Gastroesophageal sphincter (tissue), 4 donors: ENCODE data around the gene MFAP1. TPM values are rescaled to one million over a fixed set of nuclear protein-coding genes. Genes with fewer than 3 reads are reported as not detected.
A peak's percentile ranks its signal among the peaks of the same experiment; 100 is the strongest.

Experiments
- ATAC-seq: fragments of 150-250 bp; one replicate; pipeline ENCODE4 v1.9.1; 2016; ENCODE audit warnings: mild to moderate bottlenecking, moderate library complexity
- H3K27ac ChIP-seq, 4 donors: fragments of 200-600 bp; sonication (generic) in 3 of 4; 1 replicate in 3 of 4; 2 replicates in 1 of 4; pipeline ENCODE4 v1.5.1; 2016 to 2019
- H3K27me3 ChIP-seq: fragments of 200-600 bp; sonication (generic); one replicate; pipeline ENCODE4 v1.5.1; 2019
- H3K36me3 ChIP-seq, 2 donors: fragments of 200-600 bp; sonication (generic); one replicate each; pipeline ENCODE4 v1.5.1; 2019; ENCODE audit warnings: control low read depth in 1 of 2
- H3K4me1 ChIP-seq, 3 donors: fragments of 200-600 bp; sonication (generic); 1 replicate in 2 of 3; 2 replicates in 1 of 3; pipeline ENCODE4 v1.5.1; 2016 to 2019; ENCODE audit warnings: control low read depth in 2 of 3
- H3K4me3 ChIP-seq, 2 donors: fragments of 200-600 bp; sonication (generic); one replicate each; pipeline ENCODE4 v1.5.1; 2019; ENCODE audit warnings: mild to moderate bottlenecking in 1 of 2, moderate library complexity in 1 of 2
- H3K9me3 ChIP-seq, 3 donors: fragments of 200-600 bp; sonication (generic); one replicate each; pipeline ENCODE4 v1.5.1; 2017 to 2019; ENCODE audit warnings: control low read depth in 2 of 3
- CTCF ChIP-seq, 4 experiments: fragments of 200-600 bp in 2 of 4; fragments of 450-650 bp in 2 of 4; sonication (generic) in 1 of 4; IDR thresholded peaks; one replicate each; pipeline ENCODE4 v1.5.1; 2017 to 2019; ENCODE audit warnings: antibody characterized with exemption in 4 of 4, mild to moderate bottlenecking in 2 of 4, moderate library complexity in 2 of 4
- EP300 ChIP-seq: sonication (generic); formaldehyde crosslinking; IDR thresholded peaks from one replicate; pipeline ENCODE4 v1.6.1; 2017; ENCODE audit warnings: antibody characterized with exemption, mild to moderate bottlenecking
- POLR2A ChIP-seq, 2 donors: fragments of 450-650 bp; IDR thresholded peaks; one replicate each; pipeline ENCODE4 v1.6.1; 2017; ENCODE audit warnings: antibody characterized with exemption in 2 of 2, mild to moderate bottlenecking in 2 of 2, moderate library complexity in 1 of 2
- POLR2AphosphoS5 ChIP-seq: sonication (generic); formaldehyde crosslinking; IDR thresholded peaks from one replicate; pipeline ENCODE4 v1.6.1; 2017; ENCODE audit warnings: antibody characterized with exemption
- WGBS, 2 donors: methylation state at CpG; one replicate each; pipeline ENCODE4 v1.1.5; 2018; ENCODE audit warnings: low coverage in 1 of 2; 5-methylcytosine and 5-hydroxymethylcytosine counted together
- total RNA-seq, 4 donors: library from RNA; depleted of rRNA; stranded (reverse); fragments of >200 nt; gene quantifications; one replicate each; pipeline ENCODE4 v1.1.0, GENCODE V29; 2016

The MFAP1 gene
- total RNA-seq, 4 donors from 2014 or later, result 16.5 to 27.2 (median 19.7) TPM

GRCh38 chr15:43793647-43794046, 30.8 kb downstream of the MFAP1 start:
- H3K4me1 ChIP-seq, result peaks cover 5 to 61% (median 19%) of the 10 kb centered on the region in 3 donors
- TF ChIP-seq POLR2A (IDR thresholded peaks at IDR 0.05) (no peak), EP300 (no peak), POLR2AphosphoS5 (no peak), CTCF (IDR thresholded peaks at IDR 0.05) (no peak)
- 76 to 80% methylated on average over 1 to 6 of the region's 10 CpGs for WGBS, 2 donors
- H3K9me3 ChIP-seq, result no peaks in the 10 kb centered on the region
- H3K27me3 ChIP-seq, result no peaks in the 10 kb centered on the region
- H3K27ac ChIP-seq, result peak overlapping the region in 3 of 4 donors; percentile 94 to 99 (median 96)
- H3K4me3 ChIP-seq, result peak overlapping the region; percentile 72 to 97
- H3K36me3 ChIP-seq, result peaks cover 0 to 51% of the 10 kb centered on the region in 2 donors
- ATAC-seq, result no peak

GRCh38 chr15:43792761-43793476, 31.6 kb downstream of the MFAP1 start:
- peak overlapping the region; percentile 72 to 97 for H3K4me3 ChIP-seq
- peak overlapping the region; percentile 94 to 99 (median 98) for H3K27ac ChIP-seq
- 0 to 2% methylated on average over 6 to 15 of the region's 33 CpGs for WGBS, 2 donors
- TF ChIP-seq EP300, result no peak
- TF ChIP-seq CTCF (IDR thresholded peaks at IDR 0.05), result peak in 1 of 4 experiments; percentile 27
- TF ChIP-seq POLR2A (IDR thresholded peaks at IDR 0.05), result no peak
- no peak for TF ChIP-seq POLR2AphosphoS5
- ATAC-seq, result no peak
- H3K27me3 ChIP-seq, result no peaks in the 10 kb centered on the region
- H3K9me3 ChIP-seq, result no peaks in the 10 kb centered on the region
- H3K36me3 ChIP-seq, result peaks cover 0 to 44% of the 10 kb centered on the region in 2 donors
- peaks cover 5 to 54% (median 19%) of the 10 kb centered on the region in 3 donors for H3K4me1 ChIP-seq

GRCh38 chr15:43791993-43792760, 32.3 kb downstream of the MFAP1 start, which contains the start of gene SERF2:
SERF2 (plus strand) TSS chr15:43792320; CDS start chr15:43792377, 57 bp downstream.
- WGBS, 2 donors, result 0% methylated on average over 12 to 14 of the region's 66 CpGs
- Histone ChIP-seq H3K27ac (peak within 1 kb of the TSS; percentile 94 to 99 (median 98)), H3K27me3 (no peaks in the 10 kb centered on the region), H3K4me1 (peaks cover 5 to 48% (median 19%) of the 10 kb centered on the region in 3 donors), H3K4me3 (peak within 1 kb of the TSS; percentile 72 to 97), H3K9me3 (no peaks in the 10 kb centered on the region), H3K36me3 (peaks cover 0 to 36% of the 10 kb centered on the region in 2 donors)
- peak; percentile 98 for ATAC-seq
- TF ChIP-seq CTCF (IDR thresholded peaks at IDR 0.05), result no peak
- TF ChIP-seq EP300, result no peak
- peak; percentile 100 for TF ChIP-seq POLR2AphosphoS5
- peak; percentile 96 to 97 for TF ChIP-seq POLR2A (IDR thresholded peaks at IDR 0.05)

- WGBS, 2 donors, result 88 to 95% methylated on average over 2 to 3 of the region's 3 CpGs
- H3K36me3 ChIP-seq, result peaks cover 0 to 9% of the 10 kb centered on the region in 2 donors
- no peak for ATAC-seq
- H3K4me3 ChIP-seq, result no peak overlapping the region
- no peak overlapping the region for H3K27ac ChIP-seq
- no peaks in the 10 kb centered on the region for H3K9me3 ChIP-seq
- TF ChIP-seq EP300 (no peak), CTCF (IDR thresholded peaks at IDR 0.05) (no peak), POLR2AphosphoS5 (no peak), POLR2A (IDR thresholded peaks at IDR 0.05) (no peak)
- H3K27me3 ChIP-seq, result no peaks in the 10 kb centered on the region
- peaks cover 3 to 20% (median 15%) of the 10 kb centered on the region in 3 donors for H3K4me1 ChIP-seq
These were observed 35.1 kb downstream of the MFAP1 start for GRCh38 chr15:43789409-43789808.
